HepG2 (cell line): ENCODE measurements around the gene RSPH9. TPM values are rescaled to one million over a fixed set of nuclear protein-coding genes. Genes with fewer than 3 reads are reported as not detected.

Experiments
- AGO1 ChIP-seq: fragments of 200-400 bp; formaldehyde crosslinking; IDR thresholded peaks from 2 replicates; pipeline ENCODE4 v1.6.1; 2017; ENCODE audit warnings: mild to moderate bottlenecking, low read depth, low read length, moderate library complexity; ENCODE audit not compliant: poor library complexity, severe bottlenecking
- BORCS8-MEF2B ChIP-seq: sonication (generic); formaldehyde crosslinking; IDR thresholded peaks from 2 replicates; pipeline ENCODE4 v1.8.0; 2022; ENCODE audit warnings: mild to moderate bottlenecking, missing genetic modification reagents
- CBX2 ChIP-seq, 2 experiments: fragments of 200-600 bp in 1 of 2; sonication (generic); formaldehyde crosslinking in 1 of 2; IDR thresholded peaks; 2 replicates each; pipeline versions ENCODE4 v1.7.0 to v1.8.1; 2018 to 2022; ENCODE audit warnings: low read depth in 2 of 2, low read length in 1 of 2, mild to moderate bottlenecking in 1 of 2, missing genetic modification reagents in 1 of 2
- DPF2 ChIP-seq: sonication (generic); formaldehyde crosslinking; IDR thresholded peaks from 2 replicates; pipeline ENCODE4 v1.4.0; 2020; ENCODE audit warnings: mild to moderate bottlenecking, low read depth, missing genetic modification reagents, borderline replicate concordance
- HIVEP1 ChIP-seq: sonication (generic); formaldehyde crosslinking; IDR thresholded peaks from 2 replicates; pipeline ENCODE4 v1.4.0; 2020; ENCODE audit warnings: mild to moderate bottlenecking, missing genetic modification reagents
- RBFOX2 ChIP-seq: fragments of 200-400 bp; formaldehyde crosslinking; IDR thresholded peaks from 2 replicates; pipeline ENCODE4 v1.6.1; 2017; ENCODE audit warnings: low read depth, mild to moderate bottlenecking, low read length
- RNF219 ChIP-seq: sonication (generic); formaldehyde crosslinking; IDR thresholded peaks from 2 replicates; pipeline ENCODE4 v1.5.0; 2020; ENCODE audit warnings: mild to moderate bottlenecking, missing genetic modification reagents
- ZFP37 ChIP-seq: sonication (generic); formaldehyde crosslinking; IDR thresholded peaks from 2 replicates; pipeline ENCODE4 v1.4.0; 2020; ENCODE audit warnings: missing genetic modification reagents, borderline replicate concordance
- ZNF18 ChIP-seq: sonication (generic); formaldehyde crosslinking; IDR thresholded peaks from 2 replicates; pipeline ENCODE4 v1.8.0; 2022; ENCODE audit warnings: mild to moderate bottlenecking, missing genetic modification reagents; ENCODE audit not compliant: insufficient replicate concordance
- ZNF512B ChIP-seq: sonication (generic); formaldehyde crosslinking; IDR thresholded peaks from 2 replicates; pipeline ENCODE4 v1.5.1; 2020; ENCODE audit warnings: missing genetic modification reagents, mild to moderate bottlenecking, borderline replicate concordance
- polyA plus RNA-seq, 8 experiments: library from polyadenylated mRNA; depleted of rRNA in 3 of 8; stranded (reverse) in 7 of 8; unstranded in 1 of 8; fragments of >200 nt; fragmentation: Illumina TruSeq in 4 of 8; extraction: Trizol in 4 of 8; gene quantifications; 2 replicates each; pipeline versions ENCODE4 v1.2.1 to v1.2.3, GENCODE V29; 2011 to 2016; ENCODE audit warnings: low read depth in 4 of 8, missing spikeins in 1 of 8, mixed read lengths in 1 of 8; ENCODE audit not compliant: insufficient read depth in 1 of 8
- total RNA-seq, 5 experiments: library from RNA; depleted of rRNA; stranded (reverse); fragments of >200 nt; fragmentation: Illumina TruSeq; extraction: Trizol; gene quantifications; 2 replicates each; pipeline ENCODE4 v1.2.3, GENCODE V29; 2016; ENCODE audit warnings: low read depth in 1 of 5
- TF ChIP-seq, protein P1 (sequence below): sonication (generic); formaldehyde crosslinking; IDR thresholded peaks from 2 replicates; pipeline ENCODE4 v1.4.0; 2020; ENCODE audit warnings: missing genetic modification reagents, borderline replicate concordance
- TF ChIP-seq, protein P2 (sequence below), 2 experiments: IDR thresholded peaks; 2 replicates each; pipeline ENCODE4 v1.6.1; 2011 to 2012; ENCODE audit warnings: low read length in 2 of 2, borderline replicate concordance in 1 of 2, low read depth in 1 of 2, mild to moderate bottlenecking in 1 of 2, moderate library complexity in 1 of 2

The RSPH9 gene
- total and polyA plus RNA-seq, 2 of the 13 experiments (the other 11 are each of a cell fraction or from before 2014, with no cell fraction given), result 0.04 TPM; not detected in 1

GRCh38 chr6:43629104-43629504, 15.7 kb upstream of the RSPH9 start, which contains the start of gene GTPBP2 (continued):
- TF ChIP-seq ZNF18 (CRISPR knock-in tag) (no peak), BORCS8-MEF2B (CRISPR knock-in tag) (no peak), ZNF512B (CRISPR knock-in tag) (no peak), RBFOX2 (peak; percentile 71; the same call in 1 of the 2 replicates), CBX2 (IDR thresholded peaks at IDR 0.05; ENCODE audit: low read depth, low read length) (no peak), CBX2 (CRISPR knock-in tag; IDR thresholded peaks at IDR 0.05; ENCODE audit: low read depth) (no peak), ZFP37 (CRISPR knock-in tag) (no peak; the same call in 1 of the 2 replicates), RNF219 (CRISPR knock-in tag) (no peak), AGO1 (no peak), HIVEP1 (CRISPR knock-in tag) (no peak; the same call in 1 of the 2 replicates), DPF2 (no peak)
- TF ChIP-seq, protein P1, sequence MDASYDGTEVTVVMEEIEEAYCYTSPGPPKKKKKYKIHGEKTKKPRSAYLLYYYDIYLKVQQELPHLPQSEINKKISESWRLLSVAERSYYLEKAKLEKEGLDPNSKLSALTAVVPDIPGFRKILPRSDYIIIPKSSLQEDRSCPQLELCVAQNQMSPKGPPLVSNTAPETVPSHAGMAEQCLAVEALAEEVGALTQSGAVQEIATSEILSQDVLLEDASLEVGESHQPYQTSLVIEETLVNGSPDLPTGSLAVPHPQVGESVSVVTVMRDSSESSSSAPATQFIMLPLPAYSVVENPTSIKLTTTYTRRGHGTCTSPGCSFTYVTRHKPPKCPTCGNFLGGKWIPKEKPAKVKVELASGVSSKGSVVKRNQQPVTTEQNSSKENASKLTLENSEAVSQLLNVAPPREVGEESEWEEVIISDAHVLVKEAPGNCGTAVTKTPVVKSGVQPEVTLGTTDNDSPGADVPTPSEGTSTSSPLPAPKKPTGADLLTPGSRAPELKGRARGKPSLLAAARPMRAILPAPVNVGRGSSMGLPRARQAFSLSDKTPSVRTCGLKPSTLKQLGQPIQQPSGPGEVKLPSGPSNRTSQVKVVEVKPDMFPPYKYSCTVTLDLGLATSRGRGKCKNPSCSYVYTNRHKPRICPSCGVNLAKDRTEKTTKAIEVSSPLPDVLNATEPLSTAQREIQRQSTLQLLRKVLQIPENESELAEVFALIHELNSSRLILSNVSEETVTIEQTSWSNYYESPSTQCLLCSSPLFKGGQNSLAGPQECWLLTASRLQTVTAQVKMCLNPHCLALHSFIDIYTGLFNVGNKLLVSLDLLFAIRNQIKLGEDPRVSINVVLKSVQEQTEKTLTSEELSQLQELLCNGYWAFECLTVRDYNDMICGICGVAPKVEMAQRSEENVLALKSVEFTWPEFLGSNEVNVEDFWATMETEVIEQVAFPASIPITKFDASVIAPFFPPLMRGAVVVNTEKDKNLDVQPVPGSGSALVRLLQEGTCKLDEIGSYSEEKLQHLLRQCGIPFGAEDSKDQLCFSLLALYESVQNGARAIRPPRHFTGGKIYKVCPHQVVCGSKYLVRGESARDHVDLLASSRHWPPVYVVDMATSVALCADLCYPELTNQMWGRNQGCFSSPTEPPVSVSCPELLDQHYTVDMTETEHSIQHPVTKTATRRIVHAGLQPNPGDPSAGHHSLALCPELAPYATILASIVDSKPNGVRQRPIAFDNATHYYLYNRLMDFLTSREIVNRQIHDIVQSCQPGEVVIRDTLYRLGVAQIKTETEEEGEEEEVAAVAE (CRISPR knock-in tag), result peak; percentile 29; the same call in 1 of the 2 replicates
- TF ChIP-seq, protein P2, sequence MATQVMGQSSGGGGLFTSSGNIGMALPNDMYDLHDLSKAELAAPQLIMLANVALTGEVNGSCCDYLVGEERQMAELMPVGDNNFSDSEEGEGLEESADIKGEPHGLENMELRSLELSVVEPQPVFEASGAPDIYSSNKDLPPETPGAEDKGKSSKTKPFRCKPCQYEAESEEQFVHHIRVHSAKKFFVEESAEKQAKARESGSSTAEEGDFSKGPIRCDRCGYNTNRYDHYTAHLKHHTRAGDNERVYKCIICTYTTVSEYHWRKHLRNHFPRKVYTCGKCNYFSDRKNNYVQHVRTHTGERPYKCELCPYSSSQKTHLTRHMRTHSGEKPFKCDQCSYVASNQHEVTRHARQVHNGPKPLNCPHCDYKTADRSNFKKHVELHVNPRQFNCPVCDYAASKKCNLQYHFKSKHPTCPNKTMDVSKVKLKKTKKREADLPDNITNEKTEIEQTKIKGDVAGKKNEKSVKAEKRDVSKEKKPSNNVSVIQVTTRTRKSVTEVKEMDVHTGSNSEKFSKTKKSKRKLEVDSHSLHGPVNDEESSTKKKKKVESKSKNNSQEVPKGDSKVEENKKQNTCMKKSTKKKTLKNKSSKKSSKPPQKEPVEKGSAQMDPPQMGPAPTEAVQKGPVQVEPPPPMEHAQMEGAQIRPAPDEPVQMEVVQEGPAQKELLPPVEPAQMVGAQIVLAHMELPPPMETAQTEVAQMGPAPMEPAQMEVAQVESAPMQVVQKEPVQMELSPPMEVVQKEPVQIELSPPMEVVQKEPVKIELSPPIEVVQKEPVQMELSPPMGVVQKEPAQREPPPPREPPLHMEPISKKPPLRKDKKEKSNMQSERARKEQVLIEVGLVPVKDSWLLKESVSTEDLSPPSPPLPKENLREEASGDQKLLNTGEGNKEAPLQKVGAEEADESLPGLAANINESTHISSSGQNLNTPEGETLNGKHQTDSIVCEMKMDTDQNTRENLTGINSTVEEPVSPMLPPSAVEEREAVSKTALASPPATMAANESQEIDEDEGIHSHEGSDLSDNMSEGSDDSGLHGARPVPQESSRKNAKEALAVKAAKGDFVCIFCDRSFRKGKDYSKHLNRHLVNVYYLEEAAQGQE (IDR thresholded peaks at IDR 0.05; ENCODE audit: borderline replicate concordance in 1 of 2, low read depth in 1 of 2, low read length in 2 of 2), result no peak
